ENCODE data around the gene ZNF282. TPM values are rescaled to one million over a fixed set of nuclear protein-coding genes. Genes with fewer than 3 reads are reported as not detected.
"Not testable (repeated sequence)": the region's sequence is repeated elsewhere in the genome, so short reads cannot be mapped to it uniquely, and the experiment has no call there.

The ZNF282 gene
- total RNA-seq, 1 experiment from 2014 or later, result 31.4 TPM

GRCh38 chr7:149232362-149232761 lies 37.0 kb downstream of the ZNF282 start:
- Histone ChIP-seq H4K20me1 (ENCODE audit: low read length) (no peaks in the 10 kb centered on the region), H3K9me2 (replicated peaks; ENCODE audit: low read length) (no peaks in the 10 kb centered on the region), H3K79me2 (ENCODE audit: low read length) (no peaks in the 10 kb centered on the region), H3K9me3 (ENCODE audit: low read length) (no peaks in the 10 kb centered on the region), H2AFZ (ENCODE audit: low read length) (no peak overlapping the region), H3K27ac (ENCODE audit: low read length) (peak overlapping the region; percentile 98), H3K27me3 (ENCODE audit: low read length) (no peaks in the 10 kb centered on the region), H3K36me3 (ENCODE audit: low read depth, low read length) (no peaks in the 10 kb centered on the region), H3K4me2 (ENCODE audit: low read length) (0 out of 2 replicates have a peak overlapping the region, but pooled peaks have one; percentile 81), H3F3A (ENCODE audit: low read length, unreplicated experiment) (peaks cover 8% of the 10 kb centered on the region), H3K4me3 (ENCODE audit: low read length) (no peak overlapping the region), H3K9ac (ENCODE audit: low read length) (no peak overlapping the region), H3K4me1 (ENCODE audit: insufficient read depth, low read length) (peaks cover 33% of the 10 kb centered on the region)
- DNase-seq (no peak), ATAC-seq (no peak)
- no TSS peak for BruUV-seq (replicated peaks)
- ChIA-PET CTCF (no interaction called here), POLR2A (ENCODE audit: unreplicated experiment) (no interaction called here)
- intact Hi-C loops (cut with micrococcal nuclease), result loop anchor here (2.0 kb wide), 1 partner anchor 88 kb away; no protein-coding TSS in a partner anchor
- TF ChIP-seq EZH2 (IDR thresholded peaks at IDR 0.05; ENCODE audit: low read length, unreplicated experiment) (no peak), CTCF (conservative IDR thresholded peaks at IDR 0.05; ENCODE audit: low read depth, low read length) (no peak), EZH2phosphoT487 (IDR thresholded peaks at IDR 0.05; ENCODE audit: borderline replicate concordance, low read length) (no peak)

- DNase-seq (peak; percentile 91), ATAC-seq (peak; percentile 74)
- H3K27me3 ChIP-seq (ENCODE audit: low read length); H3K9me2 ChIP-seq (replicated peaks; ENCODE audit: low read length); H3K9me3 ChIP-seq (ENCODE audit: low read length); H3K4me3 ChIP-seq (ENCODE audit: low read length); H3K79me2 ChIP-seq (ENCODE audit: low read length); H3K36me3 ChIP-seq (ENCODE audit: low read depth, low read length); H4K20me1 ChIP-seq (ENCODE audit: low read length); BruUV-seq (replicated peaks); H3F3A ChIP-seq (ENCODE audit: low read length, unreplicated experiment): not testable (repeated sequence)
- H3K4me1 ChIP-seq (ENCODE audit: insufficient read depth, low read length), result peaks cover 45% of the 10 kb centered on the region
- intact Hi-C loops (cut with micrococcal nuclease), result loop anchor here (2.0 kb wide), 1 partner anchor 89 kb away; no protein-coding TSS in a partner anchor
- H3K27ac ChIP-seq (ENCODE audit: low read length), result peak overlapping the region; percentile 98
- POLR2A ChIA-PET (ENCODE audit: unreplicated experiment), result interaction anchor here (0.7 kb wide), 1 partner anchor 174 kb away, joined by 5 read pairs; no protein-coding TSS in a partner anchor
- H3K9ac ChIP-seq (ENCODE audit: low read length), result peak overlapping the region; percentile 81
- CTCF ChIA-PET, result interaction anchor here (0.5 to 1.2 kb wide), 5 partner anchors 28 to 538 kb away, joined by 3 to 12 read pairs (median 4); partner anchors contain the start of genes ZNF282 and ZNF783
- peak overlapping the region; percentile 72 for H2AFZ ChIP-seq (ENCODE audit: low read length)
- H3K4me2 ChIP-seq (ENCODE audit: low read length), result peak overlapping the region; percentile 81
These were observed 38.4 kb downstream of the ZNF282 start for GRCh38 chr7:149233655-149234204.

GRCh38 chr7:149237502-149237901 lies 42.2 kb downstream of the ZNF282 start:
- Histone ChIP-seq H3K4me3 (ENCODE audit: low read length) (0 out of 2 replicates have a peak overlapping the region, but pooled peaks have one; percentile 12), H3K4me1 (ENCODE audit: insufficient read depth, low read length) (peaks cover 53% of the 10 kb centered on the region), H3F3A (ENCODE audit: low read length, unreplicated experiment) (peaks cover 8% of the 10 kb centered on the region), H3K27ac (ENCODE audit: low read length) (peak overlapping the region; percentile 92), H3K4me2 (ENCODE audit: low read length) (peak overlapping the region; percentile 61), H3K36me3 (ENCODE audit: low read depth, low read length) (peaks cover 8% of the 10 kb centered on the region), H3K9ac (ENCODE audit: low read length) (peak overlapping the region; percentile 58), H2AFZ (ENCODE audit: low read length) (no peak overlapping the region), H3K9me2 (replicated peaks; ENCODE audit: low read length) (no peaks in the 10 kb centered on the region), H3K79me2 (ENCODE audit: low read length) (peaks cover 30% of the 10 kb centered on the region), H3K27me3 (ENCODE audit: low read length) (no peaks in the 10 kb centered on the region), H3K9me3 (ENCODE audit: low read length) (peaks cover 4% of the 10 kb centered on the region; the same call in 1 of the 2 replicates), H4K20me1 (ENCODE audit: low read length) (no peaks in the 10 kb centered on the region)
- TF ChIP-seq EZH2 (IDR thresholded peaks at IDR 0.05; ENCODE audit: low read length, unreplicated experiment), result no peak
- TF ChIP-seq CTCF (conservative IDR thresholded peaks at IDR 0.05; ENCODE audit: low read depth, low read length), result no peak
- no peak for TF ChIP-seq EZH2phosphoT487 (IDR thresholded peaks at IDR 0.05; ENCODE audit: borderline replicate concordance, low read length)
- ATAC-seq (no peak), DNase-seq (no peak)
- ChIA-PET CTCF (no interaction called here), POLR2A (ENCODE audit: unreplicated experiment) (no interaction called here)
- BruUV-seq (replicated peaks), result no TSS peak
- intact Hi-C loops (cut with micrococcal nuclease), result no loop called here
